HG03520 (cell line): ENCODE measurements around the gene ABCC11.
A peak's percentile ranks its signal among the peaks of the same experiment; 100 is the strongest.

Experiments used
- ATAC-seq: cut with Tn5 transposase; IDR thresholded peaks from one replicate; pipeline ENCODE4 v1.9.1; 2021; ENCODE audit warnings: mild to moderate bottlenecking, moderate library complexity; ENCODE audit not compliant: unreplicated experiment

ABCC11 gene

DNA sequence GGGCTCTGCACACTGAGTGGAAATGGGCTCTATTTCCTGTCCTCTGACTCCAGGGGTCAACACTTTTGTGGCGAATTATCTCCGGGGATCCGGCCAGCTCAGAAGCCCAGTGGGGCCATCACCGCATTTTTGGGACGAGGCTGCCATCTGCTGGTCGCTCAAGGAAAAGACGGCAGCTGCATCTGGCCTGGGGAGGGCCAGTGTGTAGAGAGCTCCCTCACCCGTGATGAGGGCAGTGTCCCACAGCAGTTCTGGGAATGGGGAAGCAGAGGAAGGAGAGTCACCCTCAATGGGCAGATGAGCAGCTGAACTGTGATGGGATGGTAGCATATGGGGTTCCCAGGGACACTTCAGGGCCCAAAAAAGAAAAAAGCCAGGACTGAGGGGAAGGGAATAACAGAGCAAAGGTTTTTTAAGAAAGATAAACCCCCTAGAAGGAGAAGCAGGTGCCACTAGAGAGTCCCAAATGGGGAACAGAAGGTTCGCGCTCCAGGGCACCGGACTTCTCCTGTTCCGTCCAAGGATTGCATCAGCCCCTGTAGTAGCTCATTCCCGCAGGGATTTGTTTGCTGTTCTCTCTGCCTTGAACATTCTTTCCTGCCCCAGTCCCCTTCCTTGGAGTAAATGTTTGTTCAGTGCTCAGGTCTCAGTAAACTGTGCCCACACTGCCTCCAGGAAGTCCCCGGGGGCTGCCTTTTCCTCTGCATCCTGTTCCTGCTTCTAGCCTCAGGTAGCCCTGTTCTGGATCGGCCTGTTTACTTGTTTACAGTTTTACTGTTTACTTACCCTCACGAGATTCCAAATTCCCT is 82.2 kb downstream of the ABCC11 start:
- peak; percentile 74 for ATAC-seq

DNA sequence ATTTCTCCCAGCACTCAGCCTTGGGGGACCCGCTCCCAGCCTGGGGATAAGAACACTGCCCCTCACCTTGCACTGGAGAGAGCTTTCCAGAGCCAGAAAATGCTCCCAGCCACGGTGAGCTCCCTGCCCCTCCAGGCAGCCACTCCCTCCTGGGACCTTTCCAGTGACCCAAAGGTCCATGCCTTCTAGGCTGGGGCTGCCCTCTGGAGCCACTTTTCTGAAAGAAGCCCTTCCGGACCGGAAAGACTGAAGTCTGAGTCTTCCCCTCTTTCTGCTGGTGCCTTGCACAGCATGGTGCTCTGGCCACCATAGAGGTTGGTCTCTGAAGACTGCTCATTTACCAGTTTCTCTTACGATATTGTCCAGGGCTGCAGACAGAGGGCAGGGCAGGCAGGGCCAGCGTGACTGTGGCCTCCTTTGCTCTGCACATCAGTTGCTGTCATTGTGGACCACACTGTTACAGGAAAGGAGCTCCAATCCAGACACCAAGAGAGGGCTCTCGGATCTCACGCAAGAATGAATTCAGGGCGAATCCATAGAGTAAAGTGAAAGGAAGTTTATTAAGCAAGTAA is 84.4 kb downstream of the ABCC11 start:
- ATAC-seq = no peak

DNA sequence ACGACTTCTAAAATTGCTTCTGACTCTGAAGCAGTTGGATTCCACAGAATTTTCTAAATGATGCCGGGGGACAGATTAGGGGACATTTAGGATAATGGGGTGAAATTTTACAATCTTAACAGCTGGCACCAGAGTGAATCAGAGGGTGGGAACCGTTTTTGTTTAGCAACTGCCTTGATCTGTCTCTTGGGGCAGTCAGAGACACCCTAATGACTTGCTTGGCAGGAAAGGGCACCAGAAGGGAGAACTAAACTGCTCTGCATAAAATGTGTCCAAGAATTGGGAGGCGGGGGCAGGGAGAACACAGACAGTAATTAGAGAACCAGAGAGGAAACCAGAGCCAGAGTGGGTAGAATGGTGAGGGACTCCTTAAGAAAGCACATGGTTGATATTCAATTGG is 85.4 kb downstream of the ABCC11 start:
- ATAC-seq = no peak

DNA sequence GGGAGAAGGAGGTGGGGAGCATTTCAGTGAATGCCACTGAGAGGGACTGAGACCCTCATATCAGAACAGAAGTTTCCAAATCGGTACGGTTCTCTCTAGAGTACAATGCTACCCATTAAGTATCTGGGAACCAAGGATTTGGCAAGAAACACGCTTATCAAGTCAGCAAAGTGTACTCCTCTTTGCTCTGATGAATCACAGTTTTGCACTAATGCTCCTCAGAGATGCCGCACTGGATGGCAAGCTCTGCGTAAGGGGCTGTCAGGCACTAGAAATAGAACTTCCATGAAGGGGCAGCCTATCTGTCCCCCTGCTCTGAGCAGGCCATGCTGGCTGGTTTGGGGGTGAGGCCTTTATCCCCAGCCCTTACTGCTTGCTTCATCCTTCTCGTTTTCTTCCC is 86.8 kb downstream of the ABCC11 start:
- ATAC-seq = no peak

DNA sequence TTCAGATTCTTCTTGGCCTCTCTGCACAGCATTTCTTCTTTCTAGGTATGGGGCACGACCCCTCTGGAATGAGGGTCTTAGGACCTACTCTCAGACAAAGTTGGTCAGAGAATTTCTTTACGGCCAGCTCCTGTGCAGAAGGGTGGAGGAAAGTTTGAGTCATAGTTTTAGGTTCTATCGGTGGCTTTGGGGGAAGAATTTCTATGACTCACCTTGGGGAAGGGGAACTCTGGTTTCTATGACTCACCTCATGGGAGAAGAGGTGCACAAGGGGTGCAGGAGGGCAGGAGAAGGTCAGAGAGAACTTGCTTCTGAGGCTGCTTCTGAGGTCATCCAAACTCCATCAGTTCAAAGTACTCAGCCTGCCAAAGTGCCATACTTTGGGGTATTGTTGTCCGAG is 89.0 kb downstream of the ABCC11 start:
- ATAC-seq = peak; percentile 54

DNA sequence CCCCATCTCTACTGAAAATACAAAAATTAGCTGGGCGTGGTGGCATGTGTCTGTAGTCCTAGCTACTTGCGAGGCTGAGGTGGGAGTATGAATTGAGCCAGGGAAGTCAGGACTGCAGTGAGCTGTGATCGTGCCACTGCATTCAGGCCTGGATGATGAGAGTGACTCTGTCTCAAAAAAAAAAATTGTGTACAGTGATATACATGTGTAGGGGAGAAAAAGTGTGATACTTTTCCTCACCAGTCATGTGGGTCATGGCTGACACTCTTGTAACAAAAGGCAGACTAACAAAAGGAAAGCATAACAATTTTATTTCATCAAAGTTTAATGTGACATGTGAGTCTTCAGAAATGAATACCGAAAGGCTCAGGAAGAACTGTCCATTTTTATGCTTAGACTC is 89.5 kb downstream of the ABCC11 start:
- peak; percentile 6 for ATAC-seq

DNA sequence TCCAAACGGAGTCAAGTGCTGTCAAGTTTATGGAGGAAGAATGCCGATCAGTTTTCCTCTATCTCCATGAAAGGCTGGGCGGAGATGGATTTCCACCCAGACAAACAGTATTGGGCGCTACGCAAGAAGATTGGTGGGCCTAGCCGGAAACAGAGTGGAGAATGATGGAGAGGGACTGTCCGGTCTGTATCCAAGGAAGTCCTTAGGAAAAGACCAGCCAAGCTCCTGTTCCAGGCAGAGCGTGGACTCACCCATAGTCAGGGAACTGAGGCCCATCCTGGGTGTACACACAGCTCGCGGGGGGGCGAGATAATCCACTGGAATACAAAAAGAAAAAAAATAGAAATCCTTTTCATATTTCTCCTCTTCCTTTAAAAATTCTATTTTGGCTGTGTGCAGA is 90.0 kb downstream of the ABCC11 start:
- ATAC-seq = no peak

DNA sequence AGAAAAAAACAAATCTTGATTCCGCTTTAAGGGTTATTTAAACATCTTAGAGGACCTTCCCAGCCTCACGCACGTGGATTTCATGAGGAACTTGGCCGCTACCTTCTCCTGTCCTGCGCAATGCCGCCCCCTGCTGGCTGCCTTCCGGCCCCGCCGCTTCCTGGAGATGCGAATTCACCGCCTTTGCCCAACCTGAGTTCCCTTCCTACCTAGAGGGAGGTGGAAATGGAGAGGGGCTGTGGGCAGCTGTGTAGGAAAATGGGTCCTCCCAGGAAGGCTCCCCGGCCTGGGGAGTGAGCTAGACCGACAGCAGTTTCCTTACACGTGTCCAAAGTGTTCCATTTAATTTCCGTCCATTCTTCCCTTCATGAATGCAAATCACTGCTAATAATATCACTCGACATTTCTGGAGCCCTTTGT is 90.5 kb downstream of the ABCC11 start:
- ATAC-seq = peak; percentile 57

DNA sequence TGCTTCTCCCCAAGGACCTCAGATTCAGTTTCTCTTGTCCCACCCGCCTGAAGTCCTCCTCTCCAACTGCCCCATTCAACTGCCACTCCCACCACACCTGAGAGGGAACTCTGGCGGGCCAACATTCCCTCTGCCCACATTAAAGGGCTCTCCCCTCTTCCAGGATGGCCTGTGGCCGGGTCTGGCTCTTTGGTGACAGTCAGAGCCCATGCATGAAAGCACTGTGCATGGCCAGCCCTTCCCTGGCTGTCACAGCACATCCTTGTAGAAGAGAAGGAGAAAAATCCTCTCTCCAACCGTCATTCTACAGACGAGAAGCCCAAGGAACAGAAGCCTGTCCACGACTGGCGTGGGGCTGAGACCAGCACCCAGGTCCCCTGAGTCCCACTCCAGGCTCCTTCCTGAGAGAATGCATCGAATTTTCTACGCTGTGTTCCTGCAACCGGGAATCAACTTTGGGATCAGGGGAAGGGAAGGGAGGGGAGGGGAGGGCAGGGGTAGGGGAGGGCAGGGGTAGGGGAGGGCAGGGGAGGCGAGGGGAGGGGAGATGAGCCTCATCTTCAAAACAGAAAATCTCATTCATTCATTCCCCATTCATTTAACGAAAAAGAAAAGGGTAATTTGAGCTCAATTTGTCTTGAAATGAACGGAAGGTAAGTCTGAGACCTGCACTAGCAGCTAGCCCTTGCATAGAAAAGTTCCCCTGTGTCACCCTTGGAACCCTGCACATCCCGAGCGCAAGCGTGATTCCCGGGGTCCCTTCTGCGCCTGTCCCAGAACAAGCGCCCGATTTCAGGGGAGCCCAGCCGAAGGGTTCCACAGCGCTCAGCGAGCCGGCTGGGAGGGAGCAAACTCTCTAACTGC is 91.2 kb downstream of the ABCC11 start, which contains the start of gene ABCC12:
TSS of gene ABCC12 (minus strand) at position 68 of the 864 bp plus-strand sequence. CDS start 9,569 bp downstream, outside the sequence.
- ATAC-seq = no peak

DNA sequence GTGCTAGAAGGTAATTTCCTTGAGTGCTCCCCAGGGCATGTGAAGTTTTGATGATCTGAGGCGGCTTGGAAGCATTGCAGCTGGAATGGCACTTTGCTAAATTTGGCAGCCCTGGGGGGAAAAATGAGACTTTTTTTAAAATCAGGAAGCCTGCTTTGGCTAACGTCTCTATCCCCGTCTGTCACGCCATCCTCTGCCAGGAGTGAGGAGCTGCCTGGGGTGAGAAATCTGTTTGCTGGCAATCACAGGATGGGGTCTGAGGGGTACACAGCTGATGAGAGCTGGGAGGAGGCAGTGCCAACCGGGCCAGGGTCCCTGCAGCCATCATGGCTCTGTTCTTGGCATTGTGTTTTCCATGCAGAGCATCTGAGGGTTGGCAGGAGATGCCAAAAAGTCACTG is 93.6 kb downstream of the ABCC11 start:
- ATAC-seq = no peak

DNA sequence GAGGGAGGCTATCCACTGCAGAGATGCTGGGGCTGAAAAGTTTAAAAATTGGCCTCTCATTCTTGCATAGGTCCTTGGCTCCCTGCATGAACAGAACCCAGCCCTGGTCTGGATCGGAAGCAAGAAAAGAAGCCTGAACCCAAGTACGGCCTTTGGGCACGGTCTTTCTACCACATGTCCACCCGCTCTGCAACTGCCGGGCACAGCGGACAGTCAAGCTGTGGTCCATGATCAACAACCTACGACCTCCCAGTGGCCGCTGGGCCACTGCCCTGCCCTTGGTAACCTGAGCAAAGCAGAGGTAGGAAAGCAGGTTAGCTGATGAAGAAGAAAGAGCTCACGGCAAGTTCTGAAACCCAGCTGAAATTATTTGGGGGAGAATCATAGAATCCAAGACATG is 95.1 kb downstream of the ABCC11 start:
- no peak for ATAC-seq

DNA sequence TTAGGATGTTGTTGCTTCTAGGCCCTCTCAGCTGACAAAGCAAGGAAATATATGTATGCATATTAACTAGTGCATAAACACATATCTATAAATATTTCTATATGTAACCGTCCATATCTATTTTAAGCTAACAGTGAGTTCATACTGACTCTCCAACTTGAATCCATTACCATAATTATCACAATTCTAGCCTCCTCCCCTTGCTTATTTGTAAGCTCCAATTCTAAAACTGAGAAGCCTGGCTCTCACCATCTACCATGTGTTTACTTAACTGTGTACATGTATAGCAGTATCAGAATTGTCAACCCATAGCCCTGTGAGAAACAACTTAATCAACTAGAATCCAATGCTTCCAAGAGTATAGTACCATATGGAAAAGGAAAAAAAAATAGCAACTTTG is 96.6 kb downstream of the ABCC11 start:
- no peak for ATAC-seq

DNA sequence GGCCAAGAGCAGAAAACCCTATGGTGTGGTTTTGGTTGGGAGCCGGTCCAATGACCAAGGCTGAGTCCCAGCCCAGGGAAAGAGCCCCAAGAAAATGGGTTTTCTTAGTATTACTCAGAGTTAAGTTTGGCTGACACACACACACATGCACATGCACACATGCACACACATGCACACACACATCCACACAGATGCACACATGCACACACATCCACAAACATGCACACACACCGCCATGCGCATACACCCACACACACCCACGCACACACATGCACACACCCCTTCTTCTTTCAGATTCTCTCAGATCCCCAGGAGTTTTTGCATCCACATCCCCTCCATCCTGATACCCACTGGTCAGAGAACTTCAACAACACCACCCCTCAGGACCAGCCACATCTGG is 100.6 kb downstream of the ABCC11 start:
- no peak for ATAC-seq

DNA sequence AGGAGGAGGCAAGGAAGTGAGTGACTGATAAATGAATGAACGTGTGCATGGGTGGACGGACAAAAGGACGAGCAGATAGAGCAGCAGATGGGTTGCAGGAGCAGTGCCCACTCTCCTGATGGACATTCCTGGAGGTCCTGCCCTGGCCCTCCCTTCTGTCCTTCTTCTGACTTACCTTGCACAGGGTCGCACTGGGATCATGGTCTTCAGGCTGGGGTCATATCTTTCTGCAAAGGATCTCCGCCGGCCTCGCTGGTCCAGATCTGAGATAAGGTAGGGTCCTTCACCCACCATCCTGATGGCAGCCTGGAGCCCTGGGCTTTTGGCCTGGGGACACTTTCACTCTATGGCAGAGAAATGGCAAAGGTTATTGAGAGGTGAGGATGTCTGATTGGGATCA is 101.2 kb downstream of the ABCC11 start:
- no peak for ATAC-seq

DNA sequence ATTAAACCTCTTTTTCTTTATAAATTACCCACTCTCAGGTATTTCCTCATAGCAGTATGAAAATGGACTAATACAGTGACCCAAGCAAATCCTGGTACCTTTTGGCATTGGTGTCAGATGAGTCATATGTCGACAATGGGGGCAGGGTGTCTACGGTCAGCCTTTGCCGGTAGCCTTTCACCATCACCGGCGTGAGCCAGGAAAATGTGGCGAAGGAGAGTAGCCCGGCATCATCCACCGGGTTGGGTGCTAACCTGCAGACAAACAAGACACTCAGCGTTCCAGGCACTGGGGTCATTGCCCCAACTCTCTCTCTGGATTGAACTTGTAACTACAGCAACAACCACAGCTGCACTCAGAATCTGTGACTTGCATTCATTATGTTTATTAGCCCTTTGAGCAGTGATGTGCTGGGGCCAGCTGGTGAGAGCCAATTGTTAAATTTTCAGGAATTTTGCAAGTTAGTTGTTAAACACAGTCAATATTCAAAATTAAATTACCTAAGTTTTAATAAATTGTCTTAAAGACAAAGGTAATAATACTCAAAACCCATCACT is 103.4 kb downstream of the ABCC11 start:
- no peak for ATAC-seq

DNA sequence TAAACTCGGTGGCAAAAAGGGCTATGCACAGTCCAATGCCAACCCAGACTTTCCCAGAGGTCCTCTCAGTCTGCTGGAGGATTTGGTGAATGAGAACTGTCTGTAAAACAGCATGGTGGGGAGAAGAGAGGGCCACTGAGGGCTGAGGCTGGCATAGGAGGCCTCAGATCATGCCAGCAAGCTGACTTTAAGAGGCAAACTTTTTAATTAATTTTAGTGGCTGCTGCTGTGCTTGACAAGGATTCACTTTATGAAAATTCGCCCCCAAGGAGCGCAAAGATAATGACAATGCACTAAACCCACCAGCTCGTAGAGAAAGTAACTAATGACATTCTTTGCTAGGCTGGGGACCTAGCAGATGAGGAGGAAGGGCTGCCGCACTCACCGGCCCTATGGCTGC is 106.5 kb downstream of the ABCC11 start:
- ATAC-seq = no peak

DNA sequence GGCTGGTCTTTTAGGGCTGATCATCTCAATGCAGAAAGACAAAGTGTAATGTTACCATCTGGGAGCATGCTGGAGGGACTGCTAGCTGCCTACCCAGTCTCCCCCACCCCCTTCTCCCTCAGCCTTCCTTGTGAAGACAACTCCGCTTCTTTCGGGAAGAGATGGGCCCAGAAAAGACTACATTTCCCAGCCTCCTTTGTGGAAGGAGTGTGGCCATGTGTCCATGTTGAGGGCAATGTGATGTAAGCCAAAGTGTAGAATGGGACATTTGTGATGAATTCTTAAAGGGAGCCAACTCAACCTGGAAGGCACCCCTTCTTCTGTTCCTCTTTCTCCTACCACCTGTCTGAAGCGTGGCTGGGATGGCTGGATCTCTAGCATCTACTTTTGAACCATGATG is 107.8 kb downstream of the ABCC11 start:
- no peak for ATAC-seq

DNA sequence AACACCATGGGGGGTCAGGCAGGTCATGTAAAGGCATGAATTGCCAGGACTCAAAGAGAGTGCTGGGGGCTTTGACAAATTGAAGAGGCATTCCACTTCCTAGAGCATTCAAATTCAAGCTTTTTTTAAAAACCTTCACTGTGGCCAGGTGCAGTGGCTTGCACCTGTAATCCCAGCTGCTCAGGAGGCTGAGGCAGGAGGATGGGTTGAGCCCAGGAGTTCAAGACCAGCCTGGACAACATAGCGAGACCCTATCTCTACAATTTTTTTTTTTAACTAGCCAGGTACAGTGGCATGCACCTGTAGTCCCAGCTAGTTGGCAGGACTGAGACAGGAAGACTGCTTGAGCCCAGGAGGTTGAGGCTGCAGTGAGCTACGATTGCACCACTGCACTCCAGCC is 108.8 kb downstream of the ABCC11 start:
- ATAC-seq = no peak

DNA sequence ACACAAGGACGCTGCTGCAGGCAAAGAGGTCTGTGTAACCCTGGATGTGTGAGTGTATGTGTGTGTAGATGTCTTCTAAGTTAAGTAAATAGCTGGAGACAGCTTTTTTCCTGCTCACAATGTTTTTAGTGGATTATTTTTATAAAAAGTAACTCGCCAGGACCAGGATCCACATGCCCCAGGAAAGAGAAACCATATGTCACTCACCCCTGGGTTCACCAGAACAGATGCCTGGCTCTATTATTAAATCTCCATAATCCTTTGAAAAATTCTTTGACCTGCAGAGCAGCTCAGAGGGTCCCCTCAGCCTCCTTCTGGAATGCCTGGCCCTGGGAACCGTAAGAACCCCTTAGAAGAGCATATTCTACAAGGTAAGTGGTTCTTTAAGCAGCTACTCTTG is 109.5 kb downstream of the ABCC11 start:
- ATAC-seq = no peak

DNA sequence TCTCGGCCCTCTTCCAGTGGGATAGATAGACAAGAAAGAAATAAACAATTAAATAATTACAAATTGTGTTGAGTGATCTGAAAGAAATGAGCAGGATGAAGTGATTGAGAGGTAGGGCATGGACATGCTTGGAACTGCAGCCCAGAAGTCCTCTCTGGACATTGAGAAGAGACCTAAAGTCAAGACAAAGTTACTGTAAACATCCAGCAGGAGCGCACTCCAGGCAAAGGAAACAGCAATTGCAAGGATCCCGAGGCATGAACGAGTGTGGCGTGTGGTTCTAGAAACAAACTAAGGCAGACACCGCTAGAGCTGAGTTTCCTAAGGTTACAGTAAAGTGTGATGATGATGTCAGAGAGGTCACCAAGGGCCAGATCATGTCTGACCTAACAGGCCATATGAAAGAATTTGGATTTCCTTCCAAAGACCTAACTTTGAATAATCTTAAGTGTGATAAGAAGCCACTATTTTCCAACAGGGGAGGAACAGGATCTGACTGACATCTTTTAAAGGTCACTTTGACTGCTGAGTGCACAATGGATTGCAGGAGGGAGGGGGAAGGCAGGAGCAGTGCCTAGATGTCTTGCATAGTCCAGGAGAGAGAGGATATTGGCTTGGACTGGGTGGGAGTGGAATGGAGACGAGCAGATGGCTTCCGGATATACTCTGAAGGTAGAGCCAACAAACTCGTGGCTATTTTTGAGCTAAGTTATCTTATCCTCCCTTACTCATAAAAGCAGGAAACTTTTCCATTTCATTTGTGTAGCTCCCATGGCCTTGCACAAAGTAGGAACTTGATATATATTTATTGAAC is 110.6 kb downstream of the ABCC11 start:
- no peak for ATAC-seq
